ENCODE data around the gene MMP12.

MMP12 gene

GRCh38 chr11:102874852-102875251 lies at the start of gene MMP12:
Gene MMP12, minus strand, starts transcription at chr11:102874982. Its CDS starts 45 bp downstream, at chr11:102874937.
- DNase-seq (ENCODE audit: low read depth): no peak
- no peak for TF ChIP-seq CTCF (conservative IDR thresholded peaks at IDR 0.05; ENCODE audit: low read depth, low read length)
- H3K4me3 ChIP-seq (ENCODE audit: low read depth, low read length): no peak within 1 kb of the TSS

- TF ChIP-seq CTCF (conservative IDR thresholded peaks at IDR 0.05; ENCODE audit: low read depth, low read length): no peak
- DNase-seq (ENCODE audit: low read depth): no peak
- no peak overlapping the region for H3K4me3 ChIP-seq (ENCODE audit: low read depth, low read length)
These were observed 46.9 kb upstream of the MMP12 start for GRCh38 chr11:102921587-102922220.

- no peak for TF ChIP-seq CTCF (conservative IDR thresholded peaks at IDR 0.05; ENCODE audit: low read depth, low read length)
- DNase-seq (ENCODE audit: low read depth): no peak
- no peak overlapping the region for H3K4me3 ChIP-seq (ENCODE audit: low read depth, low read length)
These were observed 45.4 kb upstream of the MMP12 start for GRCh38 chr11:102920118-102920684.

GRCh38 chr11:102915044-102915375 lies 40.2 kb upstream of the MMP12 start:
- no peak overlapping the region for H3K4me3 ChIP-seq (ENCODE audit: low read depth, low read length)
- TF ChIP-seq CTCF (conservative IDR thresholded peaks at IDR 0.05; ENCODE audit: low read depth, low read length): no peak
- DNase-seq (ENCODE audit: low read depth): no peak

GRCh38 chr11:102914238-102915043 lies 39.7 kb upstream of the MMP12 start:
- peak; percentile 73 for DNase-seq (ENCODE audit: low read depth)
- H3K4me3 ChIP-seq (ENCODE audit: low read depth, low read length): no peak overlapping the region
- TF ChIP-seq CTCF (conservative IDR thresholded peaks at IDR 0.05; ENCODE audit: low read depth, low read length): peak; percentile 87

- DNase-seq (ENCODE audit: low read depth): no peak
- H3K4me3 ChIP-seq (ENCODE audit: low read depth, low read length): no peak overlapping the region
- no peak for TF ChIP-seq CTCF (conservative IDR thresholded peaks at IDR 0.05; ENCODE audit: low read depth, low read length)
These were observed 37.7 kb upstream of the MMP12 start for GRCh38 chr11:102912482-102912830.

All from choroid plexus epithelial cell (primary cell).